Inferior parietal cortex (tissue), 1 donor: ENCODE measurements around the gene RPL18A.

Source experiments
- DNase-seq: peaks from one replicate; pipeline ENCODE4 v3.0.0-alpha.2; 2016; ENCODE audit errors: extremely low spot score

RPL18A gene

GRCh38 chr19:17910791-17911360, 51.2 kb downstream of the RPL18A start:
- DNase-seq: no peak
